NT2/D1 (cell line): Measurements from ENCODE around the gene TREX2.

ENCODE experiments used
- DNase-seq: peaks from one replicate; pipeline ENCODE4 v3.0.0-alpha.2; 2011; ENCODE audit warnings: low read depth, low spot score
- H3K27me3 ChIP-seq: 2 replicates; pipeline ENCODE4 v1.6.0; 2011; ENCODE audit warnings: mild to moderate bottlenecking; ENCODE audit not compliant: insufficient read length, insufficient read depth
- H3K36me3 ChIP-seq: 2 replicates; pipeline ENCODE4 v1.6.1; 2011; ENCODE audit warnings: mild to moderate bottlenecking, low read length, mixed read lengths; ENCODE audit not compliant: insufficient read depth, insufficient read length
- H3K4me1 ChIP-seq: 2 replicates; pipeline ENCODE4 v1.5.1; 2011; ENCODE audit not compliant: insufficient read depth, insufficient read length
- H3K4me3 ChIP-seq: 2 replicates; pipeline ENCODE4 v1.5.1; 2011; ENCODE audit warnings: low read depth; ENCODE audit not compliant: insufficient read length
- H3K9ac ChIP-seq: 2 replicates; pipeline ENCODE4 v1.6.0; 2011; ENCODE audit warnings: low read depth; ENCODE audit not compliant: insufficient read length
- H3K9me3 ChIP-seq: 2 replicates; pipeline ENCODE4 v1.5.1; 2011; ENCODE audit warnings: mild to moderate bottlenecking, low read length; ENCODE audit not compliant: insufficient read depth
- SUZ12 ChIP-seq: IDR thresholded peaks from 2 replicates; pipeline ENCODE4 v1.6.1; 2011; ENCODE audit not compliant: insufficient read length, insufficient read depth; ENCODE audit errors: extremely low read depth
- YY1 ChIP-seq: IDR thresholded peaks from 2 replicates; pipeline ENCODE4 v1.6.1; 2011; ENCODE audit not compliant: insufficient read length, insufficient read depth
- ZNF274 ChIP-seq: IDR thresholded peaks from 2 replicates; pipeline ENCODE4 v1.6.1; 2011; ENCODE audit warnings: mild to moderate bottlenecking, low read depth, low read length

Gene TREX2

GRCh38 chrX:153412746-153413720 is 32.8 kb downstream of the TREX2 start:
- H3K36me3 ChIP-seq: no peaks in the 10 kb centered on the region
- no peak for TF ChIP-seq ZNF274
- TF ChIP-seq SUZ12: no peak
- TF ChIP-seq YY1: no peak
- H3K4me3 ChIP-seq: no peak overlapping the region
- peaks cover 24% of the 10 kb centered on the region for H3K27me3 ChIP-seq
- no peaks in the 10 kb centered on the region for H3K9me3 ChIP-seq
- no peak for DNase-seq
- peaks cover 2% of the 10 kb centered on the region for H3K4me1 ChIP-seq
- no peak overlapping the region for H3K9ac ChIP-seq

- no peak for DNase-seq
- TF ChIP-seq ZNF274: no peak
- no peak for TF ChIP-seq YY1
- TF ChIP-seq SUZ12: no peak
- H3K27me3 ChIP-seq: peaks cover 24% of the 10 kb centered on the region
- peaks cover 2% of the 10 kb centered on the region for H3K4me1 ChIP-seq
- peak overlapping the region; percentile 11 for H3K4me3 ChIP-seq
- no peaks in the 10 kb centered on the region for H3K9me3 ChIP-seq
- no peaks in the 10 kb centered on the region for H3K36me3 ChIP-seq
- no peak overlapping the region for H3K9ac ChIP-seq
These were observed 33.8 kb downstream of the TREX2 start for GRCh38 chrX:153411988-153412574.

- TF ChIP-seq SUZ12 (no peak), YY1 (no peak), ZNF274 (no peak)
- Histone ChIP-seq H3K4me3 (peak within 1 kb of the TSS; percentile 11), H3K4me1 (peaks cover 2% of the 10 kb centered on the region), H3K9ac (peak within 1 kb of the TSS; percentile 32), H3K36me3 (no peaks in the 10 kb centered on the region), H3K27me3 (peaks cover 24% of the 10 kb centered on the region), H3K9me3 (no peaks in the 10 kb centered on the region)
- no peak for DNase-seq
These were observed 34.4 kb downstream of the TREX2 start, which contains the start of gene ZFP92 for GRCh38 chrX:153411255-153411987. Gene ZFP92, plus strand, starts transcription at chrX:153411472. Its CDS starts 6,851 bp downstream, at chrX:153418323.

- peaks cover 24% of the 10 kb centered on the region for H3K27me3 ChIP-seq
- TF ChIP-seq SUZ12 (no peak), YY1 (no peak), ZNF274 (no peak)
- H3K4me1 ChIP-seq: peaks cover 2% of the 10 kb centered on the region
- no peak for DNase-seq
- no peak overlapping the region for H3K4me3 ChIP-seq
- no peak overlapping the region for H3K9ac ChIP-seq
- no peaks in the 10 kb centered on the region for H3K9me3 ChIP-seq
- H3K36me3 ChIP-seq: no peaks in the 10 kb centered on the region
These were observed 35.0 kb downstream of the TREX2 start for GRCh38 chrX:153410888-153411254.

GRCh38 chrX:153410373-153410772 is 35.5 kb downstream of the TREX2 start:
- TF ChIP-seq YY1: no peak
- no peak for TF ChIP-seq SUZ12
- TF ChIP-seq ZNF274: no peak
- H3K36me3 ChIP-seq: no peaks in the 10 kb centered on the region
- no peaks in the 10 kb centered on the region for H3K9me3 ChIP-seq
- no peak overlapping the region for H3K9ac ChIP-seq
- H3K4me3 ChIP-seq: no peak overlapping the region
- H3K4me1 ChIP-seq: peaks cover 2% of the 10 kb centered on the region
- H3K27me3 ChIP-seq: peaks cover 24% of the 10 kb centered on the region
- DNase-seq: no peak

GRCh38 chrX:153409414-153410101 is 36.3 kb downstream of the TREX2 start:
- peaks cover 2% of the 10 kb centered on the region for H3K4me1 ChIP-seq
- no peaks in the 10 kb centered on the region for H3K36me3 ChIP-seq
- DNase-seq: no peak
- TF ChIP-seq ZNF274: no peak
- TF ChIP-seq YY1: no peak
- no peak for TF ChIP-seq SUZ12
- H3K9ac ChIP-seq: no peak overlapping the region
- H3K4me3 ChIP-seq: no peak overlapping the region
- no peaks in the 10 kb centered on the region for H3K9me3 ChIP-seq
- H3K27me3 ChIP-seq: peaks cover 24% of the 10 kb centered on the region
